GM12872 (cell line): Measurements from ENCODE around the gene SLC7A10.

ENCODE experiments used
- TF ChIP-seq, protein P1 (sequence below): IDR thresholded peaks from 3 replicates; pipeline ENCODE4 v1.5.1; 2011; ENCODE audit warnings: low read depth, mild to moderate bottlenecking, low read length, moderate library complexity; ENCODE audit not compliant: insufficient read depth

The SLC7A10 gene

DNA sequence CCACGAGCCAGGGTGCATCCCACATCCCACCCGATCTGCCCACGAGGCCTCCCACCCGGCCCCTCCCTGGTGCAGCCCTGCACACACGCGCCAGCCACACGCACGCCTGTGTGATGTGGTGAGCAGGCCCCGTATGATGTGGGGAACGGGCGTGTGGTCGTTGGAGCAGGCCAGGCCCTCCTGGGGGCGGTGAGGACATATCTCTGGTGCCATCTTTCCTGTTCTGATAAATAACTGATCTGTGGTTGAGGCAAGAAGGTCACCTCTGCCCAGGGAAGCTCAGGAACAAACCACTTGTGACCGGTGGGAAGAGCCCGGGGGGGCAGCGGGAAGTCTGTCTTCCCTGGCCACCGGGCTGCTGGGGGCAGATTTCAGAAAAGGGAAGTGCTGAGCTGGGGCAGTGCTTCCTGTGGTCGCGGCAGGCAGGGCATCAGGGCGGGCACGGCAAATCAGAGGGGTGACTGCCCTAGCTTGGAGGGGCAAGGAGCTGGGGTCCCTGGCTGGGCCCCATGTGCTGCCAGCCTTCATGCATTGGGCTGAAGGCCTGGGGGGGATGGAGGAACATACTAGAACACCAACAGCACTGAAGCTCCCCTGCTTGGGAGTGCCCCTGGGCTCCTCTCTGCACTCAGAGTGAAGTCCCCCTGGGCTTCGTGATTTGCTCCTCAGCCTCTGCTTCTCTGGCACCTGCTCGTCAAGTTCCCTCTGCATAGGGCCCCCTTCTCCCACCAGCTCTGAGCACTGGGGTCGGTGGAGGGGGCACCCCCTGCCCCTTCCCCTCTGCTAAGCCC, 35.2 kb upstream of the SLC7A10 start:
- TF ChIP-seq, protein P1, sequence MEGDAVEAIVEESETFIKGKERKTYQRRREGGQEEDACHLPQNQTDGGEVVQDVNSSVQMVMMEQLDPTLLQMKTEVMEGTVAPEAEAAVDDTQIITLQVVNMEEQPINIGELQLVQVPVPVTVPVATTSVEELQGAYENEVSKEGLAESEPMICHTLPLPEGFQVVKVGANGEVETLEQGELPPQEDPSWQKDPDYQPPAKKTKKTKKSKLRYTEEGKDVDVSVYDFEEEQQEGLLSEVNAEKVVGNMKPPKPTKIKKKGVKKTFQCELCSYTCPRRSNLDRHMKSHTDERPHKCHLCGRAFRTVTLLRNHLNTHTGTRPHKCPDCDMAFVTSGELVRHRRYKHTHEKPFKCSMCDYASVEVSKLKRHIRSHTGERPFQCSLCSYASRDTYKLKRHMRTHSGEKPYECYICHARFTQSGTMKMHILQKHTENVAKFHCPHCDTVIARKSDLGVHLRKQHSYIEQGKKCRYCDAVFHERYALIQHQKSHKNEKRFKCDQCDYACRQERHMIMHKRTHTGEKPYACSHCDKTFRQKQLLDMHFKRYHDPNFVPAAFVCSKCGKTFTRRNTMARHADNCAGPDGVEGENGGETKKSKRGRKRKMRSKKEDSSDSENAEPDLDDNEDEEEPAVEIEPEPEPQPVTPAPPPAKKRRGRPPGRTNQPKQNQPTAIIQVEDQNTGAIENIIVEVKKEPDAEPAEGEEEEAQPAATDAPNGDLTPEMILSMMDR, result no peak

- TF ChIP-seq, protein P1, result no peak
These were observed 33.9 kb upstream of the SLC7A10 start for GRCh38 chr19:33259539-33259938.

GRCh38 chr19:33257828-33258227, 32.2 kb upstream of the SLC7A10 start:
- TF ChIP-seq, protein P1, result no peak

- TF ChIP-seq, protein P1, result no peak
These were observed 30.6 kb upstream of the SLC7A10 start for GRCh38 chr19:33256261-33256660.

GRCh38 chr19:33255781-33256180, 30.1 kb upstream of the SLC7A10 start:
- TF ChIP-seq, protein P1, result no peak

- TF ChIP-seq, protein P1, result no peak
These were observed 28.7 kb upstream of the SLC7A10 start for GRCh38 chr19:33254245-33254824.

DNA sequence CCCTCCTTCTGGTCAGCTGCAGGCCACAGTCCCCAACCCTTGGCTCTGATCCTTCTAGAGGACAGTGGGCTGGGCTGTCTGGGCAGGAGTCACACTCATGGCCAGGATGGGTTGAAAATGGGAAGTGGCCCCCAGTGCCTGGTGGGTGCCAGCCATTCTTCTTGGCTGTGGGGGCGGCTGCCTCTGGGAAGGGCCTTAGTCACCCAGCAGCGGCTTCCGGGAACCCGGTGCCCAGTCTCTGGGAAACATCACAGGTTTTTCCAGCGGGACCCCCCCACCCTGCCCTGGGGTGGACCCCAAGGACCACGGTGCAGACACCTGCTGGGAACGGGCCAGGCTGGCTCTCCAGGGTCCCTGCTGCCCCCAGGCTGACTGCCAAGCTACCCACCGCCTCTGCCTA, 27.3 kb upstream of the SLC7A10 start:
- TF ChIP-seq, protein P1, result no peak
